ENCODE data around the gene ATXN7L1. TPM values are rescaled to one million over a fixed set of nuclear protein-coding genes. Genes with fewer than 3 reads are reported as not detected.

ATXN7L1 gene
- total RNA-seq, 1 donor: 17.3 TPM

DNA sequence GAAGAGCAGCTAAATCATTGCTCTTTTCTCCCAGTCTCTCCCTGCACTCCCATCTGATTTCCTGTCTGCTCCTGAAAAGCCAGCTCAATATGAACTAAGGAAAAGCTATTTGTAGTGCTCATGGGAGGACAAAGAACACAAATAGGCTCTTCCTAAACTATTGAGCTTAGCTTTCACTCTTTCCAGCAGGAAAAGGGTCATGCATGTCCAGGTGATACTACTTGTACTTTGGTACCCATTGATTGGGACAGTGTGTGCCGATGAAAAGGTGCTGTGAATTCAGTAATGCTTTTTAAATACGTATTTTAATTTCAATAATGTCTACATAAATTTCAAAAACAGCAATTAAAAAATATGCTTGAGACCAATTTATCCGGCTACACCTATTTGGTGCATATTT lies 37.5 kb upstream of the ATXN7L1 start:
- no peak overlapping the region for H3K4me3 ChIP-seq (ENCODE audit: low read depth, low read length)
- DNase-seq (ENCODE audit: low read depth): no peak
- TF ChIP-seq, protein P1, sequence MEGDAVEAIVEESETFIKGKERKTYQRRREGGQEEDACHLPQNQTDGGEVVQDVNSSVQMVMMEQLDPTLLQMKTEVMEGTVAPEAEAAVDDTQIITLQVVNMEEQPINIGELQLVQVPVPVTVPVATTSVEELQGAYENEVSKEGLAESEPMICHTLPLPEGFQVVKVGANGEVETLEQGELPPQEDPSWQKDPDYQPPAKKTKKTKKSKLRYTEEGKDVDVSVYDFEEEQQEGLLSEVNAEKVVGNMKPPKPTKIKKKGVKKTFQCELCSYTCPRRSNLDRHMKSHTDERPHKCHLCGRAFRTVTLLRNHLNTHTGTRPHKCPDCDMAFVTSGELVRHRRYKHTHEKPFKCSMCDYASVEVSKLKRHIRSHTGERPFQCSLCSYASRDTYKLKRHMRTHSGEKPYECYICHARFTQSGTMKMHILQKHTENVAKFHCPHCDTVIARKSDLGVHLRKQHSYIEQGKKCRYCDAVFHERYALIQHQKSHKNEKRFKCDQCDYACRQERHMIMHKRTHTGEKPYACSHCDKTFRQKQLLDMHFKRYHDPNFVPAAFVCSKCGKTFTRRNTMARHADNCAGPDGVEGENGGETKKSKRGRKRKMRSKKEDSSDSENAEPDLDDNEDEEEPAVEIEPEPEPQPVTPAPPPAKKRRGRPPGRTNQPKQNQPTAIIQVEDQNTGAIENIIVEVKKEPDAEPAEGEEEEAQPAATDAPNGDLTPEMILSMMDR (IDR thresholded peaks at IDR 0.05; ENCODE audit: insufficient read depth, low read depth, low read length): no peak

DNA sequence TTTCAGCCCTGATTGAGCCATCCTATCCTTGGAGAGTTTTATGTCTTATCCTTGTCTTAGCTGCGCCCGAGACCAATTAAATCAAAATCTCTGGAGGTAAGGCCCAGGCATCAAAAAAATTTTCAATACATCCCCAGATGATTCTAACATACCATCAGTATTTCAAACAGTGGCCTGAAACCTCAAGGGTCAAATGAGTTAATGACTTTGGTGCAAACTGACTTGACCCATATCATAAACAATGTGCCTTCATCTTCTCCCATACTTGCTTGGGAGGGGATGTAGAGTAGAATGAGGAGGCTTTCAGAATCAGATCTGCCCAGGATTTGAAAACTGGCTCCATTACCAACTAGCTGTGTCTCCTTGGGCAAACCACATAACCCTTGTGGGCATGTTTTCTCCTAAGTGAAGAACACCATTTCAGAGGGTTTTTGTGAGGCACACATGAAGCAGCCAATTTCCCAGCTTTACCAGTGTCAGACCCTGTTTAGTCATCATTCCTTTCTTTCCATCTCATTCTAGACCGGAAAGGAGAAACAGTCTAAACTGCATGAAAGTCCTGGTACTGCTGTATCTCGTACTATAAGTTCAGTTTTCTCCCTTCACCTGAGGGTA lies 35.7 kb upstream of the ATXN7L1 start:
- no peak for DNase-seq (ENCODE audit: low read depth)
- no peak overlapping the region for H3K4me3 ChIP-seq (ENCODE audit: low read depth, low read length)
- TF ChIP-seq, protein P1 (IDR thresholded peaks at IDR 0.05; ENCODE audit: insufficient read depth, low read depth, low read length): no peak

DNA sequence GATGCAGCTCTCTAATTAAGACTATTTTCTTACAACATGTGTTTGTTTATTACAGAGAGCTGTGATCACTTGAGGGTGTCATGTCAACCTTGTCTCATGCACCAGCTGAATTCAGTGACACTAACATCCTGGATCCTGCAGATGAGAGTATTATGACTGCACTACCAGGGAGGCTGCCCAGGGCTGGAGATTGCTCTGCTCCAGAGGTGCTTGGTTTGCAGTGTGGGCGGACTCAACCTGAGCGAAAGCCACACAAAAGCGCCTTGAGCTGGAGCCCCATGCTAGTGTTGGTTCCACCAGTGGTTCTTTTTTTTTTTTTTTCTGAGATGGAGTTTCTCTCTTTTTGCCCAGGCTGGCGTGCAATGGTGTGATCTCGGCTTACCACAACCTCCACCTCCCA lies 33.8 kb upstream of the ATXN7L1 start:
- no peak overlapping the region for H3K4me3 ChIP-seq (ENCODE audit: low read depth, low read length)
- TF ChIP-seq, protein P1 (IDR thresholded peaks at IDR 0.05; ENCODE audit: insufficient read depth, low read depth, low read length): no peak
- DNase-seq (ENCODE audit: low read depth): no peak

DNA sequence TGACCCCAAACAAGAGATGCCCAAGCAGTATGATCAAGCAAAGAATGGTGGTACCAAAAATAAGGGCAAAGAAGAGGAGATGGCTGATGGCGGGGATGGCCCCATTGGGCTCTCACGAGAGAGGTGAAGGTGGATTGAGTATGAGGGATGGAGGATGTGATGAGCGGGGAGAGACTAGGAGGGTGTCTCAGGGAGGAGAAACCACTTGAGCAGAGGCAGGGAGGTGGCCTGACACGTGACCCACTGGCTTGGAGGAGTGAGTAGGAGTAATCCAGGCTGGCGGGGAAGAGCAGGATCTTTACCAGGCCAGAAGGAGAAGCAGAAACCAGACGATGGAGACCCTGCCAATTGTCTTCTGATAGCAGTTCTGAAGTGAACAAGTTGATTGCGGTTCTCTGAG lies 33.3 kb upstream of the ATXN7L1 start:
- no peak for DNase-seq (ENCODE audit: low read depth)
- TF ChIP-seq, protein P1 (IDR thresholded peaks at IDR 0.05; ENCODE audit: insufficient read depth, low read depth, low read length): no peak
- no peak overlapping the region for H3K4me3 ChIP-seq (ENCODE audit: low read depth, low read length)

DNA sequence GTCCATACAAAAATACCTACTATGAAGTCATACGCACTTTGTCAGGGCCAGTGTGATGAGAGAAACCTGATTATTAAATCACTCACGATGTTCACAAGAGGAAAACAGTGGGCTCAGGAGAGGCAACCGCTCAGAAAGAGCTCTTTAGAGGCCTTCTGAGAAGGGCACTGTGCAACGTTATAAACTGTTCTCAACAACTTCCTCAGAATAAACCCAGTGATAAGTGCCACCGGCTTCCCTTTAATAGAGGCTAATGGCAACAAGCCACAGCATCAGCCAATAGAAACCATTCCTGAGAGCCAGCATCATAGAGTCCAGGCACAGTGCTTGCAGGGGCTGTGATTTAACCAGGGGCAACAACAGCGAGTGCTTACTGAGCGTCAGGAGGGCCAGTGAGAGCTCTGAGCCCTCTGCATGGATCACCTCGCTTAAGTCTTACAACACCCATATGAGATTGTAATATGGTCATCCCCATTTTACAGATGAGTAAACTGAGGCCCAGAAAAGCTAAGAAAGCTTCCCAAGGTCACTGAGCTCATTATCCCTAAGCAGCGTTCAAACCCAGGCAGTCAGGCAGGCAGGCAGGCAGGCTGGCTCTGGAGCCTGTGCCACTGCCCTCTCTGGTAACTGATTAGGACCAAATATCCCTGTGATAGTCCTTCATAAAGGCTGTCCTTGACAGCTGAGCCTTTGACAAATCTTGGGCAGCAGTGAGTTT lies 30.9 kb upstream of the ATXN7L1 start:
- no peak for DNase-seq (ENCODE audit: low read depth)
- TF ChIP-seq, protein P1 (IDR thresholded peaks at IDR 0.05; ENCODE audit: insufficient read depth, low read depth, low read length): no peak
- no peak overlapping the region for H3K4me3 ChIP-seq (ENCODE audit: low read depth, low read length)

DNA sequence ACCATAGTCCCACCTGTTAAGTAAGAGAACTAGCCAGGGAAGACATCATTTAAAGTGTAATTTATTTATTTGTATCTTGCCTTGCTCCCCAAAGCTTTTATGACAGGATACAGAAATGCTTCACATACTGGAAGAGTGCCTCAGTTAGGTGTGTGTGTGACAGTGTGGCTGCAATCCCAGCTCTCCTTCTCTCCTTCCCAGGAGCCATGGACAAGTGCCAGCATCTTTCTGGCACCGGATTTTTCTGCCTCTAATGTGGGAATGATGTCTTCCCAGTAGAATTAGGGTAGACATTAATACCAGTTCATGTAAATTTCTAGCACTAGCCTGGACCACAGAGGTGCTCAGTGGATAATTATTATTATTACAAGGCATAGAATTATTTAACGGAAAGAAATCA lies 30.3 kb upstream of the ATXN7L1 start:
- no peak overlapping the region for H3K4me3 ChIP-seq (ENCODE audit: low read depth, low read length)
- TF ChIP-seq, protein P1 (IDR thresholded peaks at IDR 0.05; ENCODE audit: insufficient read depth, low read depth, low read length): no peak
- no peak for DNase-seq (ENCODE audit: low read depth)

Data from fibroblast of villous mesenchyme (primary cell).